Tibial artery (tissue), 4 donors: Measurements from ENCODE around the gene INPP4A.
"Not testable (repeated sequence)": the region's sequence is repeated elsewhere in the genome, so short reads cannot be mapped to it uniquely, and the experiment has no call there.

ENCODE experiments used
- DNase-seq, 2 donors: peaks; one replicate each; pipeline ENCODE4 v3.0.0-alpha.2; 2019
- H3K27ac ChIP-seq, 2 donors: fragments of 200-600 bp; sonication (generic) in 1 of 2; 1 replicate in 1 of 2; 2 replicates in 1 of 2; pipeline ENCODE4 v1.5.1; 2018 to 2019; ENCODE audit warnings: mild to moderate bottlenecking in 1 of 2
- H3K27me3 ChIP-seq, 2 donors: fragments of 200-600 bp; sonication (generic) in 1 of 2; one replicate each; pipeline versions ENCODE4 v1.5.1 to v1.6.0; 2016 to 2019
- H3K36me3 ChIP-seq, 3 donors: fragments of 200-600 bp; sonication (generic) in 2 of 3; one replicate each; pipeline ENCODE4 v1.5.1; 2016 to 2019; ENCODE audit warnings: mild to moderate bottlenecking in 2 of 3
- H3K4me1 ChIP-seq, 4 donors: fragments of 200-600 bp; sonication (generic) in 2 of 4; 1 replicate in 3 of 4; 2 replicates in 1 of 4; pipeline ENCODE4 v1.5.1; 2016 to 2019
- H3K4me3 ChIP-seq, 2 donors: fragments of 200-600 bp; sonication (generic) in 1 of 2; 1 replicate in 1 of 2; 2 replicates in 1 of 2; pipeline ENCODE4 v1.5.1; 2018 to 2019; ENCODE audit warnings: mild to moderate bottlenecking in 2 of 2
- H3K9me3 ChIP-seq, 3 donors: fragments of 200-600 bp; sonication (generic) in 1 of 3; one replicate each; pipeline ENCODE4 v1.5.1; 2016 to 2019
- CTCF ChIP-seq, 2 experiments: fragments of 200-600 bp in 1 of 2; fragments of 450-650 bp in 1 of 2; IDR thresholded peaks; one replicate each; pipeline ENCODE4 v1.5.1; 2017 to 2019; ENCODE audit warnings: antibody characterized with exemption in 2 of 2, mild to moderate bottlenecking in 1 of 2, moderate library complexity in 1 of 2
- intact Hi-C: fragments of 100-400 bp; cut with DNase I; formaldehyde crosslinking; loops from one replicate; pipeline ENCODE4 v1.15.0; 2023; ENCODE audit warnings: low total_unique reads

INPP4A gene

GRCh38 chr2:98586551-98587140 is 142.0 kb downstream of the INPP4A start:
- Histone ChIP-seq H3K27me3 (no peaks in the 10 kb centered on the region), H3K9me3 (no peaks in the 10 kb centered on the region), H3K4me3 (no peak overlapping the region), H3K4me1 (no peaks in the 10 kb centered on the region), H3K27ac (no peak overlapping the region), H3K36me3 (peaks cover 14 to 54% (median 53%) of the 10 kb centered on the region in 3 donors)
- intact Hi-C loops = no loop called here
- no peak for DNase-seq
- TF ChIP-seq CTCF (IDR thresholded peaks at IDR 0.05) = no peak

- Histone ChIP-seq H3K4me3 (no peak overlapping the region), H3K36me3 (peaks cover 0 to 40% (median 32%) of the 10 kb centered on the region in 3 donors), H3K9me3 (no peaks in the 10 kb centered on the region), H3K4me1 (no peaks in the 10 kb centered on the region), H3K27me3 (no peaks in the 10 kb centered on the region), H3K27ac (no peak overlapping the region)
- DNase-seq = no peak
- intact Hi-C loops = no loop called here
- TF ChIP-seq CTCF (IDR thresholded peaks at IDR 0.05) = no peak
Observed at GRCh38 chr2:98588880-98589431, 144.3 kb downstream of the INPP4A start.

GRCh38 chr2:98589489-98589888 is 144.8 kb downstream of the INPP4A start:
- Histone ChIP-seq H3K27ac (no peak overlapping the region), H3K4me1 (no peaks in the 10 kb centered on the region), H3K36me3 (peaks cover 0 to 43% (median 27%) of the 10 kb centered on the region in 3 donors), H3K4me3 (no peak overlapping the region), H3K9me3 (no peaks in the 10 kb centered on the region), H3K27me3 (no peaks in the 10 kb centered on the region)
- no peak for DNase-seq
- intact Hi-C loops = no loop called here
- no peak for TF ChIP-seq CTCF (IDR thresholded peaks at IDR 0.05)

DNA sequence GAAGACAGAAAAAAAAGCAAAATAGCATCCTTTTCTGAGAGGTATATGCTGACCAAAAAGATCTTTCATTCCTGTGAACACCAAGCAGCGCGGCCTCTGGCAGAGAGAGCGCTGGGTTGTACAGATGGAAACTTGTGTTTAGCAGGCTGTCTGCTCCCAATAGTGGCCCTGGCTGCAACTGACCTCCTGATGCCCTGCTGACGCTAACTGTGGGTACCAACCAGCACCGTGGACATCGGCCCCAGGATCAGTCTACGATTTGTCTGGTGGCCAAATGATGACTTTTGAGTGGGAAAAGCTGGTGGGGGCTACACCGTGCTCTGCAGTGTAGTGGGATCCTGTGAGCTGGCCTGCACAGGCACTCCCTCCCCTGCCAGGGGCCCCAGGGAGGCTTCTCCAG is 147.9 kb downstream of the INPP4A start:
- Histone ChIP-seq H3K4me3 (no peak overlapping the region), H3K4me1 (no peaks in the 10 kb centered on the region), H3K27me3 (no peaks in the 10 kb centered on the region), H3K36me3 (peaks cover under 1 to 36% (median 21%) of the 10 kb centered on the region in 3 donors), H3K9me3 (no peaks in the 10 kb centered on the region), H3K27ac (no peak overlapping the region)
- intact Hi-C loops = no loop called here
- no peak for DNase-seq
- no peak for TF ChIP-seq CTCF (IDR thresholded peaks at IDR 0.05)

GRCh38 chr2:98594665-98595064 is 150.0 kb downstream of the INPP4A start:
- intact Hi-C loops = not testable (repeated sequence)
- peaks cover 21 to 43% (median 28%) of the 10 kb centered on the region in 3 donors for H3K36me3 ChIP-seq

DNA sequence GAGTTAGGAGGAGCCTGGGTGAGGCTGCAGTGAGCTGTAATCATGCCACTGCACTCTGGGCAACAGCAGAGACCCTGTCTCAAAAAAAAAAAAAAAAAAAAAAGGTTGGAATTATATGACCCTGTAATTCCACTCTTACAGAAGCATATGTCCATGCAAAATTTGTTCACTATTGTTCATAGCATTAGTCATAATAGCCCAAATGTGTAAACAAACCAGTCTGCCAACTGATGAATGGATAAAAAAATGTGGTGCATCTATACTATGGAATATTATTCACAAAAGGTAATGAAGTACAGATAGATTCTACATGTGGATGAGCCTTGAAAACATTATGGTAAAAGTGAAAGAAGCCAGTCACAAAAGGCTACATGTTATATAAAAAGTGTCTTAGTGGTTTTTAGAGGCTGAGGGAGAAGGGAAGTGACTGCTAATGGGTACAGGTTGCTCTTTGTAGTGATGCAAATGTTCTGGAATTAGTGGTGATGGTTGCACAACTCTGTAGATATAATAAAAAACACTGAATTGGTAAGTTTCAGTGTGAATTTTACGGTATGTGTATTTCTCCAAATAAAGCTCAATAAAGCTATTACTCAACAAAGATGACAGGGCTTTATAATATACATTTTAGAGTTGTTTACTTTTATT is 154.2 kb downstream of the INPP4A start:
- no peak for TF ChIP-seq CTCF (IDR thresholded peaks at IDR 0.05)

More at GRCh38 chr2:98594665-98595064, 150.0 kb downstream of the INPP4A start:
- not testable (repeated sequence) for H3K27ac ChIP-seq, H3K9me3 ChIP-seq, H3K27me3 ChIP-seq, H3K4me1 ChIP-seq, DNase-seq, H3K4me3 ChIP-seq

More for the DNA sequence above, 154.2 kb downstream of the INPP4A start:
- peaks cover 45 to 61% (median 57%) of the 10 kb centered on the region in 3 donors for H3K36me3 ChIP-seq
- no peak overlapping the region for H3K27ac ChIP-seq
- intact Hi-C loops = no loop called here
- no peaks in the 10 kb centered on the region for H3K4me1 ChIP-seq
- no peak for DNase-seq
- no peak overlapping the region for H3K4me3 ChIP-seq
- no peaks in the 10 kb centered on the region for H3K27me3 ChIP-seq
- H3K9me3 ChIP-seq = no peaks in the 10 kb centered on the region
